CD14-positive monocyte (primary cell): Measurements from ENCODE around the gene GRB14. TPM values are rescaled to one million over a fixed set of nuclear protein-coding genes. Genes with fewer than 3 reads are reported as not detected.
"Not testable (repeated sequence)": the region's sequence is repeated elsewhere in the genome, so short reads cannot be mapped to it uniquely, and the experiment has no call there.

Experiments
- DNase-seq, 3 donors: peaks; one replicate each; pipeline ENCODE4 v3.0.0-alpha.2; 2011 to 2022
- H2AFZ ChIP-seq: 2 replicates; pipeline ENCODE4 v1.6.0; 2012; ENCODE audit warnings: mild to moderate bottlenecking, low read depth, low read length, inconsistent platforms; ENCODE audit not compliant: insufficient read depth, poor library complexity, severe bottlenecking
- H3K27ac ChIP-seq, 2 donors: 1 replicate in 1 of 2; 2 replicates in 1 of 2; pipeline ENCODE4 v1.5.1; 2012 to 2013; ENCODE audit warnings: low read length in 2 of 2, control low read depth in 1 of 2, inconsistent platforms in 1 of 2, low read depth in 1 of 2, mild to moderate bottlenecking in 1 of 2
- H3K27me3 ChIP-seq, 2 donors: one replicate each; pipeline versions ENCODE4 v1.6.0 to v1.6.1; 2011 to 2013; ENCODE audit warnings: low read length in 2 of 2; ENCODE audit not compliant: control insufficient read depth in 2 of 2, insufficient read depth in 2 of 2
- H3K36me3 ChIP-seq, 2 donors: replicated peaks in 1 of 2; 1 replicate in 1 of 2; 2 replicates in 1 of 2; pipeline versions ENCODE4 v1.5.1 to v1.6.1; 2012 to 2013; ENCODE audit warnings: low read length in 2 of 2, control low read depth in 1 of 2, inconsistent platforms in 1 of 2, mild to moderate bottlenecking in 1 of 2; ENCODE audit not compliant: insufficient read depth in 2 of 2, control insufficient read depth in 1 of 2
- H3K4me1 ChIP-seq, 2 donors: 1 replicate in 1 of 2; 2 replicates in 1 of 2; pipeline versions ENCODE4 v1.5.1 to v1.6.1; 2012 to 2013; ENCODE audit warnings: low read length in 2 of 2, control low read depth in 1 of 2, inconsistent platforms in 1 of 2, mild to moderate bottlenecking in 1 of 2, moderate library complexity in 1 of 2; ENCODE audit not compliant: insufficient read depth in 2 of 2, control insufficient read depth in 1 of 2
- H3K4me2 ChIP-seq: replicated peaks from 2 replicates; pipeline ENCODE3; 2012; ENCODE audit warnings: low read length, moderate library complexity, mild to moderate bottlenecking; ENCODE audit not compliant: poor library complexity, severe bottlenecking; ENCODE audit errors: extremely low read depth
- H3K4me3 ChIP-seq, 3 experiments: fragments of 200-600 bp in 1 of 3; sonication (generic) in 1 of 3; replicated peaks in 1 of 3; 1 replicate in 2 of 3; 2 replicates in 1 of 3; pipeline ENCODE4 v1.5.1; 2011 to 2013; ENCODE audit warnings: low read length in 3 of 3, mild to moderate bottlenecking in 3 of 3, control low read depth in 2 of 3, low read depth in 2 of 3, inconsistent platforms in 1 of 3, moderate library complexity in 1 of 3
- H3K79me2 ChIP-seq: 2 replicates; pipeline ENCODE4 v1.6.0; 2012; ENCODE audit warnings: mild to moderate bottlenecking, control low read depth, inconsistent platforms, low read length, moderate library complexity; ENCODE audit not compliant: insufficient read depth
- H3K9ac ChIP-seq: 2 replicates; pipeline ENCODE4 v1.6.0; 2017; ENCODE audit warnings: low read length, mild to moderate bottlenecking; ENCODE audit not compliant: insufficient read depth, poor library complexity, severe bottlenecking
- H3K9me3 ChIP-seq, 2 donors: replicated peaks in 1 of 2; 1 replicate in 1 of 2; 2 replicates in 1 of 2; pipeline versions ENCODE4 v1.5.1 to v1.6.1; 2012 to 2013; ENCODE audit warnings: low read length in 2 of 2, control low read depth in 1 of 2; ENCODE audit not compliant: control insufficient read depth in 1 of 2, insufficient read depth in 1 of 2
- H4K20me1 ChIP-seq: 2 replicates; pipeline ENCODE4 v1.6.0; 2012; ENCODE audit warnings: mild to moderate bottlenecking, low read length, control low read depth, moderate library complexity; ENCODE audit not compliant: insufficient read depth
- H3K27ac Mint-ChIP-seq, 7 donors: one replicate each; pipeline ENCODE4 v1.8.0; 2020; ENCODE audit warnings: mild to moderate bottlenecking in 7 of 7, mixed read lengths in 7 of 7, moderate library complexity in 6 of 7, inconsistent platforms in 2 of 7
- H3K27me3 Mint-ChIP-seq, 3 donors: one replicate each; pipeline ENCODE4 v1.8.0; 2021 to 2022; ENCODE audit warnings: low read depth in 3 of 3, mild to moderate bottlenecking in 3 of 3, mixed read lengths in 3 of 3, moderate library complexity in 3 of 3, inconsistent platforms in 1 of 3
- H3K36me3 Mint-ChIP-seq, 2 donors: one replicate each; pipeline ENCODE4 v1.8.0; 2020; ENCODE audit warnings: mixed read lengths in 2 of 2, inconsistent platforms in 1 of 2, mild to moderate bottlenecking in 1 of 2
- H3K4me1 Mint-ChIP-seq: one replicate; pipeline ENCODE4 v1.8.0; 2020; ENCODE audit warnings: mild to moderate bottlenecking, mixed read lengths
- H3K4me3 Mint-ChIP-seq, 2 donors: one replicate each; pipeline ENCODE4 v1.8.0; 2020; ENCODE audit warnings: mild to moderate bottlenecking in 2 of 2, mixed read lengths in 2 of 2, moderate library complexity in 1 of 2
- H3K9me3 Mint-ChIP-seq, 7 donors: one replicate each; pipeline ENCODE4 v1.8.0; 2020 to 2022; ENCODE audit warnings: mixed read lengths in 7 of 7, mild to moderate bottlenecking in 6 of 7, moderate library complexity in 6 of 7, inconsistent platforms in 2 of 7
- WGBS: methylation state at CpG from one replicate; pipeline ENCODE4 v1.1.5; 2013; ENCODE audit warnings: missing lambda C conversion rate; ENCODE audit not compliant: insufficient coverage; 5-methylcytosine and 5-hydroxymethylcytosine counted together
- intact Hi-C, 2 donors: fragments of 100-400 bp; cut with micrococcal nuclease; formaldehyde crosslinking; loops; one replicate each; pipeline versions ENCODE4 v1.15.0 to v1.15.1; 2023
- polyA plus RNA-seq, 3 donors: library from polyadenylated mRNA; depleted of rRNA in 1 of 3; unstranded in 2 of 3; stranded (reverse) in 1 of 3; fragments of 300-500 nt in 2 of 3; fragments of >200 nt in 1 of 3; fragmentation: Illumina TruSeq in 2 of 3; gene quantifications; 1 replicate in 2 of 3; 2 replicates in 1 of 3; pipeline ENCODE4 v1.2.3, GENCODE V29; 2012 to 2021
- TF ChIP-seq, protein P1 (sequence below): fragments of 200-600 bp; IDR thresholded peaks from one replicate; pipeline ENCODE4 v1.8.0; 2022; ENCODE audit warnings: antibody characterized with exemption, mild to moderate bottlenecking

Gene GRB14
- polyA plus RNA-seq, 3 donors: 0.20 to 0.28 TPM; not detected in 1

DNA sequence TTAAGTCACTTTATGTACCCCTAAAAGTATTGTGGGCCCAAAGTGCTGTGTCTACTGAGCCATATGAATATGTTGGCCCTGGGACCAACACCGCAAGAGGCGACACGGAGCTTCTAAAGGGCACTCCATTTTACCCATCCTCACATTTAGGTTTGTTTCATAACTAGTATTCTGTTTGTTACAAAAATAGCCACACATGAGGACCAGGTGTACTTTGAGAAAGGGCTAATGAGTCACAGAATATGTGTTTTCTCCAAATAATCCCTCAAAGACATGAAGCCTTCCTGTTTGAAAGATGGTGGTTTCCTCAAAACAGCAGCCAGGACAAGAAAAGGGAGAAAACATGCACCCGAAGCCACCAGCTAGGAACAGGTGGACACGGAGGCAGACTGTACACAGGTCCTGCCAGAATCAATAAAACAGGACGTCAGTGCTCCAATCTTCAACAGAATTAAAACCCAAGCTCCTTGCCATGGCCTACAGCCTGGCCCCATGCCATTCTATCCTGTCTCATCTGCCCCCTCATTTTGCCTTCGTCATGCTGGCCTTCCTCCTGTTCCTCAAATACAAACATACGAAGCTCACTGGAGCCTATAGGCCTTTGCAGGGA, 21.8 kb upstream of the GRB14 start:
- Histone ChIP-seq H3K4me2 (no peak overlapping the region), H3K9me3 (no peaks in the 10 kb centered on the region), H2AFZ (no peak overlapping the region), H3K9ac (no peak overlapping the region), H3K4me3 (no peak overlapping the region), H3K4me1 (no peaks in the 10 kb centered on the region), H3K27ac (no peak overlapping the region), H3K36me3 (no peaks in the 10 kb centered on the region), H3K27me3 (no peaks in the 10 kb centered on the region), H3K79me2 (no peaks in the 10 kb centered on the region), H4K20me1 (no peaks in the 10 kb centered on the region)
- no peaks in the 10 kb centered on the region for H3K4me1 Mint-ChIP-seq
- DNase-seq: no peak
- peaks cover 0 to 7% (median under 1%) of the 10 kb centered on the region in 7 donors for H3K9me3 Mint-ChIP-seq
- no peaks in the 10 kb centered on the region for H3K36me3 Mint-ChIP-seq
- H3K4me3 Mint-ChIP-seq: no peak overlapping the region
- TF ChIP-seq, protein P1, sequence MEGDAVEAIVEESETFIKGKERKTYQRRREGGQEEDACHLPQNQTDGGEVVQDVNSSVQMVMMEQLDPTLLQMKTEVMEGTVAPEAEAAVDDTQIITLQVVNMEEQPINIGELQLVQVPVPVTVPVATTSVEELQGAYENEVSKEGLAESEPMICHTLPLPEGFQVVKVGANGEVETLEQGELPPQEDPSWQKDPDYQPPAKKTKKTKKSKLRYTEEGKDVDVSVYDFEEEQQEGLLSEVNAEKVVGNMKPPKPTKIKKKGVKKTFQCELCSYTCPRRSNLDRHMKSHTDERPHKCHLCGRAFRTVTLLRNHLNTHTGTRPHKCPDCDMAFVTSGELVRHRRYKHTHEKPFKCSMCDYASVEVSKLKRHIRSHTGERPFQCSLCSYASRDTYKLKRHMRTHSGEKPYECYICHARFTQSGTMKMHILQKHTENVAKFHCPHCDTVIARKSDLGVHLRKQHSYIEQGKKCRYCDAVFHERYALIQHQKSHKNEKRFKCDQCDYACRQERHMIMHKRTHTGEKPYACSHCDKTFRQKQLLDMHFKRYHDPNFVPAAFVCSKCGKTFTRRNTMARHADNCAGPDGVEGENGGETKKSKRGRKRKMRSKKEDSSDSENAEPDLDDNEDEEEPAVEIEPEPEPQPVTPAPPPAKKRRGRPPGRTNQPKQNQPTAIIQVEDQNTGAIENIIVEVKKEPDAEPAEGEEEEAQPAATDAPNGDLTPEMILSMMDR: no peak
- intact Hi-C loops: no loop called here
- peaks cover 0 to under 1% (median 0%) of the 10 kb centered on the region in 3 donors for H3K27me3 Mint-ChIP-seq
- H3K27ac Mint-ChIP-seq: no peak overlapping the region
- WGBS: 82% methylated on average over 4 of the region's 8 CpGs

- Histone ChIP-seq H3K79me2 (no peaks in the 10 kb centered on the region), H3K4me3 (no peak overlapping the region), H2AFZ (no peak overlapping the region), H3K9me3 (no peaks in the 10 kb centered on the region), H3K27me3 (no peaks in the 10 kb centered on the region), H4K20me1 (no peaks in the 10 kb centered on the region), H3K27ac (no peak overlapping the region), H3K4me2 (no peak overlapping the region), H3K36me3 (no peaks in the 10 kb centered on the region), H3K9ac (no peak overlapping the region), H3K4me1 (no peaks in the 10 kb centered on the region)
- Mint-ChIP-seq H3K36me3 (no peaks in the 10 kb centered on the region), H3K4me3 (no peak overlapping the region), H3K27ac (no peak overlapping the region), H3K9me3 (peaks cover 0 to 7% (median under 1%) of the 10 kb centered on the region in 7 donors), H3K27me3 (no peaks in the 10 kb centered on the region), H3K4me1 (no peaks in the 10 kb centered on the region)
- DNase-seq: no peak
- 100% methylated on average over 1 of the region's 2 CpGs for WGBS
- TF ChIP-seq, protein P1: no peak
- intact Hi-C loops: no loop called here
Observed at GRCh38 chr2:164642268-164642667, 21.0 kb upstream of the GRB14 start.

DNA sequence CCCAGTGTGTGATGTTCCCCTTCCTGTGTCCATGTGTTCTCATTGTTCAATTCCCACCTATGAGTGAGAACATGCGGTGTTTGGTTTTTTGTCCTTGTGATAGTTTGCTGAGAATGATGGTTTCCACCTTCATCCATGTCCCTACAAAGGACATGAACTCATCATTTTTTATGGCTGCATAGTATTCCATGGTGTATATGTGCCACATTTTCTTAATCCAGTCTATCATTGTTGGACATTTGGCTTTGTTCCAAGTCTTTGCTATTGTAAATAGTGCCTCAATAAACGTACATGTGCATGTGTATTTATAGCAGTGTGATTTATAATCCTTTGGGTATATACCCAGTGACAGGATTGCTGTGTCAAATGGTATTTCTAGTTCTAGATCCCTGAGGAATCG, 7.0 kb upstream of the GRB14 start:
- H3K4me1 ChIP-seq, H3K4me2 ChIP-seq, H3K9me3 ChIP-seq, DNase-seq, H3K4me3 Mint-ChIP-seq, H3K27ac ChIP-seq, H3K27ac Mint-ChIP-seq, H3K9ac ChIP-seq, H3K79me2 ChIP-seq, intact Hi-C loops, H4K20me1 ChIP-seq, H3K9me3 Mint-ChIP-seq, H2AFZ ChIP-seq, H3K36me3 ChIP-seq, H3K4me3 ChIP-seq, H3K4me1 Mint-ChIP-seq, H3K36me3 Mint-ChIP-seq, H3K27me3 ChIP-seq: not testable (repeated sequence)
- peaks cover 4 to 14% (median 12%) of the 10 kb centered on the region in 3 donors for H3K27me3 Mint-ChIP-seq
- no CpG with 5 or more reads among the region's 3 CpGs for WGBS
